H9 (cell line): ENCODE measurements around the gene ZBTB20. TPM values are rescaled to one million over a fixed set of nuclear protein-coding genes. Genes with fewer than 3 reads are reported as not detected.

Experiments
- DNase-seq: peaks from one replicate; pipeline ENCODE4 v3.0.0-alpha.2; 2017
- H2AFZ ChIP-seq: one replicate; pipeline ENCODE4 v1.6.1; 2013; ENCODE audit warnings: mild to moderate bottlenecking, low read length, control low read depth, moderate library complexity
- H2AK5ac ChIP-seq: 2 replicates; pipeline ENCODE4 v1.6.1; 2013; ENCODE audit warnings: low read length, control low read depth, mixed read lengths; ENCODE audit not compliant: insufficient read length
- H2BK120ac ChIP-seq: one replicate; pipeline ENCODE4 v1.6.1; 2013; ENCODE audit warnings: low read depth, mild to moderate bottlenecking, low read length, control low read depth, inconsistent platforms; ENCODE audit not compliant: poor library complexity, severe bottlenecking
- H2BK12ac ChIP-seq: 2 replicates; pipeline ENCODE4 v1.6.1; 2013; ENCODE audit warnings: low read length, control low read depth, mixed read lengths, low read depth; ENCODE audit not compliant: insufficient read length
- H2BK15ac ChIP-seq: 2 replicates; pipeline ENCODE4 v1.6.1; 2013; ENCODE audit warnings: low read depth, low read length, control low read depth
- H2BK20ac ChIP-seq: one replicate; pipeline ENCODE4 v1.6.1; 2013; ENCODE audit warnings: low read depth, mild to moderate bottlenecking, low read length, control low read depth, inconsistent platforms; ENCODE audit not compliant: poor library complexity, severe bottlenecking
- H2BK5ac ChIP-seq: 2 replicates; pipeline ENCODE4 v1.6.1; 2013; ENCODE audit warnings: low read length, control low read depth, mixed read lengths; ENCODE audit not compliant: insufficient read length
- H3K14ac ChIP-seq: 2 replicates; pipeline ENCODE4 v1.6.1; 2013; ENCODE audit warnings: low read length, control low read depth; ENCODE audit not compliant: insufficient read depth
- H3K18ac ChIP-seq: 2 replicates; pipeline ENCODE4 v1.6.1; 2013; ENCODE audit warnings: low read depth, mild to moderate bottlenecking, mixed read lengths, low read length, control low read depth; ENCODE audit not compliant: insufficient read length
- H3K23ac ChIP-seq: 2 replicates; pipeline ENCODE4 v1.6.1; 2013; ENCODE audit warnings: low read length, control low read depth, mixed read lengths, low read depth; ENCODE audit not compliant: insufficient read length
- H3K23me2 ChIP-seq: 2 replicates; pipeline ENCODE4 v1.6.1; 2013; ENCODE audit warnings: low read depth, mild to moderate bottlenecking, mixed read lengths, low read length, control low read depth; ENCODE audit not compliant: insufficient read length, poor library complexity, severe bottlenecking
- H3K27ac ChIP-seq: 2 replicates; pipeline ENCODE4 v1.5.1; 2013; ENCODE audit warnings: low read length, control low read depth, mixed read lengths, low read depth; ENCODE audit not compliant: insufficient read length
- H3K27me3 ChIP-seq: 2 replicates; pipeline ENCODE4 v1.6.1; 2013; ENCODE audit warnings: low read length, control low read depth, inconsistent platforms; ENCODE audit not compliant: insufficient read depth
- H3K4ac ChIP-seq: 2 replicates; pipeline ENCODE4 v1.6.1; 2013; ENCODE audit warnings: low read depth, mild to moderate bottlenecking, control low read depth, inconsistent platforms, low read length, moderate library complexity
- H3K4me1 ChIP-seq: 2 replicates; pipeline ENCODE4 v1.6.1; 2013; ENCODE audit warnings: low read length, control low read depth, inconsistent platforms; ENCODE audit not compliant: insufficient read depth
- H3K4me2 ChIP-seq: 2 replicates; pipeline ENCODE4 v1.6.1; 2013; ENCODE audit warnings: low read length, control low read depth, mixed read lengths; ENCODE audit not compliant: insufficient read length, insufficient read depth
- H3K56ac ChIP-seq: 2 replicates; pipeline ENCODE4 v1.6.1; 2013; ENCODE audit warnings: low read depth, mild to moderate bottlenecking, mixed read lengths, low read length, control low read depth; ENCODE audit not compliant: insufficient read length
- H3K79me1 ChIP-seq: 2 replicates; pipeline ENCODE4 v1.6.1; 2013; ENCODE audit warnings: low read depth, mild to moderate bottlenecking, moderate library complexity, low read length, control low read depth, inconsistent platforms; ENCODE audit not compliant: insufficient read depth, poor library complexity, severe bottlenecking
- H3K79me2 ChIP-seq: 2 replicates; pipeline ENCODE4 v1.6.1; 2013; ENCODE audit warnings: low read length, control low read depth, inconsistent platforms; ENCODE audit not compliant: insufficient read depth
- H3K9ac ChIP-seq: 2 replicates; pipeline ENCODE4 v1.6.1; 2013; ENCODE audit warnings: low read length, control low read depth, mixed read lengths; ENCODE audit not compliant: insufficient read length; ENCODE audit errors: extremely low read depth
- H3K9me3 ChIP-seq: one replicate; pipeline ENCODE4 v1.6.1; 2013; ENCODE audit warnings: low read depth, low read length, inconsistent platforms; ENCODE audit not compliant: control insufficient read depth
- H3T11ph ChIP-seq: one replicate; pipeline ENCODE4 v1.6.1; 2013; ENCODE audit warnings: mild to moderate bottlenecking, low read length, control low read depth, inconsistent platforms
- H4K20me1 ChIP-seq: one replicate; pipeline ENCODE4 v1.6.1; 2013; ENCODE audit not compliant: control insufficient read depth, insufficient read length, insufficient read depth
- H4K5ac ChIP-seq: 2 replicates; pipeline ENCODE4 v1.6.1; 2013; ENCODE audit warnings: low read depth, mild to moderate bottlenecking, mixed read lengths, low read length, control low read depth; ENCODE audit not compliant: insufficient read length
- H4K8ac ChIP-seq: replicated peaks from 2 replicates; pipeline ENCODE4 v1.6.1; 2013; ENCODE audit warnings: low read length, control low read depth, mixed read lengths, low read depth; ENCODE audit not compliant: insufficient read length
- H4K91ac ChIP-seq: 2 replicates; pipeline ENCODE4 v1.6.1; 2013; ENCODE audit warnings: low read depth, mild to moderate bottlenecking, moderate library complexity, mixed read lengths, low read length, control low read depth; ENCODE audit not compliant: insufficient read length
- H3K27ac Mint-ChIP-seq, 3 experiments: 2 replicates in 2 of 3; 3 replicates in 1 of 3; pipeline ENCODE4 v1.8.0; 2020 to 2021; ENCODE audit warnings: mixed read lengths in 3 of 3, mild to moderate bottlenecking in 1 of 3, moderate library complexity in 1 of 3
- H3K27me3 Mint-ChIP-seq: 2 replicates; pipeline ENCODE4 v1.8.0; 2021; ENCODE audit warnings: low read depth, mild to moderate bottlenecking, moderate library complexity, mixed read lengths
- H3K36me3 Mint-ChIP-seq, 3 experiments: 2 replicates in 2 of 3; 3 replicates in 1 of 3; pipeline ENCODE4 v1.8.0; 2020 to 2021; ENCODE audit warnings: low read depth in 3 of 3, mixed read lengths in 3 of 3; ENCODE audit not compliant: insufficient read depth in 1 of 3
- H3K4me1 Mint-ChIP-seq, 2 experiments: 2 replicates each; pipeline ENCODE4 v1.8.0; 2020; ENCODE audit warnings: mixed read lengths in 2 of 2
- H3K4me3 Mint-ChIP-seq, 2 experiments: 2 replicates in 1 of 2; 3 replicates in 1 of 2; pipeline ENCODE4 v1.8.0; 2020 to 2021; ENCODE audit warnings: mild to moderate bottlenecking in 2 of 2, mixed read lengths in 2 of 2, moderate library complexity in 1 of 2
- H3K9me3 Mint-ChIP-seq, 2 experiments: 2 replicates in 1 of 2; 3 replicates in 1 of 2; pipeline ENCODE4 v1.8.0; 2020; ENCODE audit warnings: mild to moderate bottlenecking in 2 of 2, mixed read lengths in 2 of 2, moderate library complexity in 1 of 2
- WGBS: extraction: QIAGEN DNeasy Blood & Tissue Kit; methylation state at CpG from one replicate; pipeline ENCODE4 v1.1.7; 2013; ENCODE audit warnings: missing lambda C conversion rate, low lambda C conversion rate, mixed read lengths; ENCODE audit not compliant: insufficient read length; ENCODE audit errors: extremely low coverage; 5-methylcytosine and 5-hydroxymethylcytosine counted together
- total RNA-seq: library from RNA; stranded (reverse); gene quantifications from 2 replicates; pipeline ENCODE4 v1.2.1, GENCODE V29; 2021
- TF ChIP-seq, protein P1 (sequence below): fragments of 200-600 bp; sonication (generic); conservative IDR thresholded peaks from 3 replicates; pipeline ENCODE4 v1.8.0; 2021; ENCODE audit warnings: antibody characterized with exemption, mild to moderate bottlenecking

The ZBTB20 gene
- total RNA-seq, 1 experiment from 2014 or later = 0.70 TPM

DNA sequence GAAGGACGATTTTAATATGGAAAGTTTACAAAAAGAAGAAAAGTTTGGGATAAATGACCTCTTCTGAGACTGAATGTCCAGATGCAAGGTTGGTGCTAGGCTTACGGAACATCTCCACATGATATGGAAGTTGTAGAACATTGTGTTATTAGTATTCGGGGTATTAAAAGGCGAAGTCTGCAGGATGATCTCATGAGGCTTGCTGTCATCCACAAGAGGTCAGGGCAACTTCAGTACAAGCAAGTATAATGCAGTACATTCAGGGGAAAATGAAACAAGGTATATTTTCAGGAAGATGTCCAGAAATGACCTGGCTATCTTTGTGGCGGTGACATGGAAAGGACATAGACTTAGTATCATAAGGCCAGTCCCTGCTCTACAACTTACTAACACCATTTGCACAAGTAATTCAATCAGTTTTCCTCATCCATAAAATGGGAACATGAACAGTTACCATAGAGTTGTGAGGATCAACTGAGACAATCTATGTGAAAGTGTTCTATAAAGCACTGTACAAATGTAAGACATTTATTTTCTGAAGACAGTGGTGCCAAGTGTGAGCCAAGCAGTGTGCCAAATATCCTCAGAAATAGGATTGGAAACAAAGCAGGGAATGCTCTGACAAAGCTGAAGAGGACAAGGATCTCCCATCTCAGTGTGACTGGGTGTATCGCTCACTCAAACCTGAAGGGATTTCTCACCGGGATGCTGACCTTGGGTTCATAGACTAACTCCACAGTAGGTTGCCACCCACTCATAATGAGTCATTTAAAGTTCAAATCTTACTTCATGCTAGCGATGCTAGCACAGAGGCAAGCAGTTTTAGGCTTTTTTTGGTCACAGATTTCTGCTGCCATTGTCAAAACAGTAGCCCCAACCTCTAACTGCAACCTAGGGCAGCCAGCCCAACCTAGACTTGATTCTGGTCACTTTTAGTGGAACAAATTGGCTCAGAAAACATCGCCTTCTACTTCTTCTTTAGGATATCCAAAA, 735.0 kb downstream of the ZBTB20 start:
- Histone ChIP-seq H3K23ac (no peak overlapping the region), H3K79me2 (no peaks in the 10 kb centered on the region), H2BK120ac (no peak overlapping the region), H3K79me1 (no peaks in the 10 kb centered on the region), H3K56ac (no peak overlapping the region), H4K91ac (no peak overlapping the region), H3K4me1 (peaks cover 26% of the 10 kb centered on the region; the same call in 1 of the 2 replicates), H3K27ac (peak overlapping the region; percentile 78), H3K9ac (no peak overlapping the region), H2BK20ac (peak overlapping the region; percentile 14), H3K4ac (no peak overlapping the region), H2AFZ (no peak overlapping the region), H3K27me3 (no peaks in the 10 kb centered on the region), H3K14ac (no peak overlapping the region), H2AK5ac (no peak overlapping the region), H2BK5ac (no peak overlapping the region), H2BK12ac (no peak overlapping the region), H4K5ac (no peak overlapping the region), H3K18ac (no peak overlapping the region), H3K9me3 (no peaks in the 10 kb centered on the region), H4K20me1 (no peaks in the 10 kb centered on the region), H3K4me2 (peak overlapping the region; percentile 28), H2BK15ac (no peak overlapping the region), H3T11ph (no peak overlapping the region), H4K8ac (no peak overlapping the region), H3K23me2 (no peaks in the 10 kb centered on the region)
- WGBS = 100% methylated on average over 1 of the region's 9 CpGs
- H3K4me1 Mint-ChIP-seq = peaks cover 46 to 47% of the 10 kb centered on the region in 2 experiments
- peak overlapping the region; percentile 23 to 91 (median 49); a peak in 4 of 7 replicates for H3K27ac Mint-ChIP-seq
- TF ChIP-seq, protein P1, sequence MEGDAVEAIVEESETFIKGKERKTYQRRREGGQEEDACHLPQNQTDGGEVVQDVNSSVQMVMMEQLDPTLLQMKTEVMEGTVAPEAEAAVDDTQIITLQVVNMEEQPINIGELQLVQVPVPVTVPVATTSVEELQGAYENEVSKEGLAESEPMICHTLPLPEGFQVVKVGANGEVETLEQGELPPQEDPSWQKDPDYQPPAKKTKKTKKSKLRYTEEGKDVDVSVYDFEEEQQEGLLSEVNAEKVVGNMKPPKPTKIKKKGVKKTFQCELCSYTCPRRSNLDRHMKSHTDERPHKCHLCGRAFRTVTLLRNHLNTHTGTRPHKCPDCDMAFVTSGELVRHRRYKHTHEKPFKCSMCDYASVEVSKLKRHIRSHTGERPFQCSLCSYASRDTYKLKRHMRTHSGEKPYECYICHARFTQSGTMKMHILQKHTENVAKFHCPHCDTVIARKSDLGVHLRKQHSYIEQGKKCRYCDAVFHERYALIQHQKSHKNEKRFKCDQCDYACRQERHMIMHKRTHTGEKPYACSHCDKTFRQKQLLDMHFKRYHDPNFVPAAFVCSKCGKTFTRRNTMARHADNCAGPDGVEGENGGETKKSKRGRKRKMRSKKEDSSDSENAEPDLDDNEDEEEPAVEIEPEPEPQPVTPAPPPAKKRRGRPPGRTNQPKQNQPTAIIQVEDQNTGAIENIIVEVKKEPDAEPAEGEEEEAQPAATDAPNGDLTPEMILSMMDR = no peak
- DNase-seq = no peak
- no peaks in the 10 kb centered on the region for H3K27me3 Mint-ChIP-seq
- H3K4me3 Mint-ChIP-seq = no peak overlapping the region
- no peaks in the 10 kb centered on the region for H3K9me3 Mint-ChIP-seq
- no peaks in the 10 kb centered on the region for H3K36me3 Mint-ChIP-seq
